Effector memory CD4-positive, alpha-beta T cell (primary cell): ENCODE data around the gene ZNF256.
"Not testable (repeated sequence)": the region's sequence is repeated elsewhere in the genome, so short reads cannot be mapped to it uniquely, and the experiment has no call there.

Source experiments
- DNase-seq, 3 donors: peaks; one replicate each; pipeline ENCODE4 v3.0.0-alpha.2; 2020
- H3K27ac ChIP-seq: 2 replicates; pipeline ENCODE4 v1.7.0; 2013; ENCODE audit warnings: mild to moderate bottlenecking, low read length, moderate library complexity; ENCODE audit not compliant: insufficient read depth, poor library complexity, severe bottlenecking
- H3K27me3 ChIP-seq: replicated peaks from 2 replicates; pipeline ENCODE4 v1.7.0; 2013; ENCODE audit warnings: mild to moderate bottlenecking, low read length; ENCODE audit not compliant: insufficient read depth, control insufficient read depth, poor library complexity, severe bottlenecking
- H3K36me3 ChIP-seq: 2 replicates; pipeline ENCODE4 v1.7.0; 2013; ENCODE audit warnings: mild to moderate bottlenecking, low read length, moderate library complexity; ENCODE audit not compliant: control insufficient read depth, insufficient read depth
- H3K4me1 ChIP-seq: 2 replicates; pipeline ENCODE4 v1.7.0; 2013; ENCODE audit warnings: low read length, mild to moderate bottlenecking; ENCODE audit not compliant: control insufficient read depth, insufficient read depth, poor library complexity, severe bottlenecking
- H3K4me3 ChIP-seq: 2 replicates; pipeline ENCODE4 v1.7.0; 2013; ENCODE audit warnings: low read length, low read depth, mild to moderate bottlenecking; ENCODE audit not compliant: insufficient read depth, poor library complexity, severe bottlenecking
- H3K9me3 ChIP-seq: 2 replicates; pipeline ENCODE4 v1.7.0; 2013; ENCODE audit warnings: mild to moderate bottlenecking, low read length, moderate library complexity; ENCODE audit not compliant: control insufficient read depth

ZNF256 gene

DNA sequence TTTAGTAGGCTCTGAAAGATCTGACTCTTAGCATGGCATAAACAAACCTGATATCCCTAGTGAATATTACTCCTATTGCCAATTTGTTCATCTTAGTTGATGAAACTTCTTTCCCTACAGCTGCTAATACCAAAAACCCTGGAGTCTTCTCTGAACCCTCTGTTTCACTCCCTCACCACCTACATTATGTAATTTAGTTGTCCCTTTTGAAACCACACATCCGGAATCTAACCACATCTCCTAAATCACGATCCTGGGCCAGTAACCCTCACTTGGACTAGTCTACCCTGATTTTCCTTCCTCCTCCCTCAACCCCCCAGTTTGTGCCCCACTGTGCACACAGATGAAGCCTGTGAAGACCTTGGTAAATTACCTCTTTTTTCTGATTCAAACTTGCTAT is 1.2 kb downstream of the ZNF256 start:
- Histone ChIP-seq H3K27me3 (no peaks in the 10 kb centered on the region), H3K9me3 (peaks cover 34% of the 10 kb centered on the region), H3K4me1 (no peaks in the 10 kb centered on the region), H3K36me3 (peaks cover 29% of the 10 kb centered on the region), H3K4me3 (peak overlapping the region; percentile 86), H3K27ac (no peak overlapping the region)
- DNase-seq: no peak

DNA sequence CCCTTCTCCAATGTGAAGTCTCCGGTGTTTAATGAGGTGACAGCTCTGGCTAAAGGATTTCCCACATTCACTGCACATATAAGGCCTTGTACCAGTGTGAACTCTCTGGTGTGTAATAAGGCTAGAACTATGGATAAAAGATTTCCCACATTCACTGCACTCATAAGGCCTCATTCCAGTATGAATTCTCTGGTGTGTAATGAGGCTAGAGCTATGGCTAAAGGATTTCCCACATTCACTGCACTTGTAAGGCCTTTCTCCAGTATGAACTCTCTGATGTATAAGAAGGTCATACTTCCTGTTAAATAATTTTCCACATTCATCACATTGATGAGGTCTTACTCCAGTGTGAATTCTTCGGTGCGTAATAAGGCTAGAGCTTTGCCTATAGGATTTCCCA is 5.9 kb downstream of the ZNF256 start:
- Histone ChIP-seq H3K27ac (no peak overlapping the region), H3K4me1 (no peaks in the 10 kb centered on the region), H3K27me3 (no peaks in the 10 kb centered on the region), H3K4me3 (no peak overlapping the region), H3K36me3 (peaks cover 49% of the 10 kb centered on the region), H3K9me3 (peaks cover 51% of the 10 kb centered on the region)
- no peak for DNase-seq

DNA sequence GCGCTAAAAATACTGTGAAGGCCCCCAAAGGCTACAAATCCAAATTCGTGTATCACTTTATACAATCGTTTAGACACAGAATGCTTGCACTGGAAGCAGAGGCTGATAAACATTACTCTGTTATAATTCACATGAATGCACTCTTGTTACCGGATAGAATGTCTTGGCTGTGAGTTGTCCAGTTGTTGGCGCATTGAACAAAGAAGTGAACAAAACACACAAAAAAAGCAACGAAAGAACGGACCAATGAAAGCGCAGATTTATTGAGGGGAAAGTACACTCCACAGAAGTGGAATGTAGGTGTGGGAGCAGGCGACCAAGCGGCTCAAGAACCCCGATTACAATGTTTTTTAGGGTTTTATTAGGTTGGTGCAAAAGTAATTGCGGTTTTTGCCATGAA is 11.8 kb downstream of the ZNF256 start:
- DNase-seq: no peak
- Histone ChIP-seq H3K27ac (no peak overlapping the region), H3K4me3 (no peak overlapping the region), H3K4me1 (no peaks in the 10 kb centered on the region), H3K9me3 (peaks cover 25% of the 10 kb centered on the region), H3K36me3 (peaks cover 14% of the 10 kb centered on the region), H3K27me3 (no peaks in the 10 kb centered on the region)

DNA sequence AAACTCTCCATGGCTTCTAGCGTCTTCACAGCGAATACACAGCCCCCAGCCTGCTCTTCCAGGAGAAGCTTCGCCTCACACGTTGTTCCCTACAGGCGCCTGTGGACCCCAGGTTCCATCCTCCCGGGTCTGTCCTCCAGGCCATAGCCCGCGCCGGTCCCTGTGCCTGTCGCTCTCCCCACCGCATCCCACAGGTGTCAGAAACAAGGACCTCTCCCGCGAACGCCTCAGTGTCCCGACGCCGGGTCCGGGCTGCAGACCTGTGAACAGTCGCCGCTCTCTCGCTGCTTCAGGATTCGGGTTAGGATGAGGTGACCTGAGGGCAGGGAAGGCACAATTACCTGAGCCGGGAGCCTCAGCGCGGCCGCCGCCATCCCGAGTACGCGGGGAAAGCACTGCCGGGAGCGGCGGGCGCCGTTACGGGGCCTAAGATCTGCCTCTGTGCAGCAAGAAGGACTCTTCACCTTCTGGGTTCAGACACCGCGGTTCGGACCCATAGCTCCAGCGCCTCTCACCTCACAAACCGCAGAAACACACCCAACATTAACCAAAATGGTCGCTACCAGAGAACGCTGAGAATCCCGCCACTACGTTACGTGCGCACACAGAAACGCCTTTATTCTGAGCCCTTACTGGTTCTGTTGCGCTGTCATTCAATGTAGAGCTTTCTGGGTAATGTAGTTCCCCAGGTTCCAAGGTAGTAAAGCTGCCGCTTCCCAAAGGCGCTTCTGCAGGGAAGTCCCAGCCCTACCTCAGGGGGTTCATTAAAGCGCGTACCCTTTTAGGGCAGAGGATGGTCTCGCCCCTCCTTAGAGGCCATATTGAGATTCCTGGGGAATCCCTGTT is 12.5 kb downstream of the ZNF256 start, which contains the start of gene ZNF418:
TSS of gene ZNF418 (minus strand) at position 583 of the 846 bp plus-strand sequence. CDS start 1,580 bp downstream, outside the sequence.
- no peaks in the 10 kb centered on the region for H3K27me3 ChIP-seq
- H3K9me3 ChIP-seq: peaks cover 28% of the 10 kb centered on the region
- peaks cover 8% of the 10 kb centered on the region for H3K36me3 ChIP-seq
- H3K27ac ChIP-seq: peak within 1 kb of the TSS; percentile 47
- DNase-seq: peak; percentile 7 to 22 (median 12)
- no peaks in the 10 kb centered on the region for H3K4me1 ChIP-seq
- peak within 1 kb of the TSS; percentile 47 for H3K4me3 ChIP-seq

DNA sequence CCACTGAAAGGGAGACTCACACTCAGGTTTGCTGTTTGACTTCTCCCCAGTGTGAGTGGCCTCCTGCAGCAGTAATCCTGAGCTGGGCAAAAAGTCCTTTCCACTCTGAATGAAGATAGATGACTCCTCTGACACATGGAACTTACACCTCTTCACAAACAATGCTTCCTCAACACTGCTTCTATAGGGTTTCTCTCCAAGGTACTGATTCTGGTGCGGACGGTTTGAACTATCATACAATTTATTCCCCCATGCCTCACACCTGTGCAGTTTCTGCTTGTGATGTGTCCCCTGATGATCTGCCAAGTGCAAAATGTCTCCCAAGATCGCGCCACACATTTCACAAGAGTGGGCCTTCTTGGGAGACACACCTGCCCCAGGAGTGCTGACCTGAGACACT is 19.9 kb downstream of the ZNF256 start:
- DNase-seq: no peak
- Histone ChIP-seq H3K27me3 (no peaks in the 10 kb centered on the region), H3K36me3 (no peaks in the 10 kb centered on the region), H3K4me1 (no peaks in the 10 kb centered on the region), H3K9me3 (peaks cover 12% of the 10 kb centered on the region), H3K4me3 (no peak overlapping the region), H3K27ac (no peak overlapping the region)

DNA sequence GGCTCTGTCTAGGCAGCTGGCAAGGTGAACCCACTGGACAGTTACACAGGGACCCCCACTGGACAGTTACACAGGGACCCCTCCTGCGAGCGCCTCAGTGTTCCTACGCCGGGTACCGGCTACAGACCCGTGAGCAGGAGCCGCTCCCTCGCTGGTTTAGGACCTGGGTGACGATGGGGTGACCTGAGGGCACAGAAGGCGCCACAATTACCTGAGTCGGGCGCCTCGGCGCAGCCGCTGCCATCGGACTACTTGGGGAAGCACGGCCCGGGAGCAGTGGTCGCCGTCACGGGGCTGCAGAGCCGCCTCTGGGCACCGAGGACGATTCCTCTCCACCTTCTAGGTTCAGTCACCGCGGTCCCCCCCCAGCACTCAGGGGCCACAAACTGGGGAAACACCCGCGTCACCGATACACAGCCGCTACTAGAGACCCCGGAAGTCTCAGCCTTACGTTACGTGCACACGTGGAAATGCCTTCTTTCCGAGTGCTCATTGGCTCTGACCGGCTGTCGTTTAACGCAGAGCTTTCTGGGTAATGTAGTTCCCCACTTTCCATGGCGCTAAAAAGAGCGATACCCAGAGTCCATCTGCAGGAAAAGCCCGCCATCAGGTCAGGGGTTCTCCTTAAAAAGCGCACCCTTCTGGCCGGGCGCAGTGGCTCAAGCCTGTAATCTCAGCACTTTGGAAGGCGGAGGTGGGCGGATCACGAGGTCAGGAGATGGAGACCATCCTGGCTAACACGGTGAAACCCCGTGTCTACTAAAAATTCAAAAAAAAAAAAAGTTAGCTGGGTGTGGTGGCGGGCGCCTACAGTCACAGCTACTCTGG is 31.1 kb downstream of the ZNF256 start, which contains the start of gene ZNF417:
TSS of gene ZNF417 (minus strand) at position 425 of the 828 bp plus-strand sequence. CDS start at position 244, 181 bp downstream.
- peak; percentile 82 to 85 (median 83) for DNase-seq
- peak within 1 kb of the TSS; percentile 81 for H3K4me3 ChIP-seq
- H3K9me3 ChIP-seq, H3K27me3 ChIP-seq, H3K36me3 ChIP-seq, H3K4me1 ChIP-seq: not testable (repeated sequence)
- peak within 1 kb of the TSS; percentile 85 for H3K27ac ChIP-seq

DNA sequence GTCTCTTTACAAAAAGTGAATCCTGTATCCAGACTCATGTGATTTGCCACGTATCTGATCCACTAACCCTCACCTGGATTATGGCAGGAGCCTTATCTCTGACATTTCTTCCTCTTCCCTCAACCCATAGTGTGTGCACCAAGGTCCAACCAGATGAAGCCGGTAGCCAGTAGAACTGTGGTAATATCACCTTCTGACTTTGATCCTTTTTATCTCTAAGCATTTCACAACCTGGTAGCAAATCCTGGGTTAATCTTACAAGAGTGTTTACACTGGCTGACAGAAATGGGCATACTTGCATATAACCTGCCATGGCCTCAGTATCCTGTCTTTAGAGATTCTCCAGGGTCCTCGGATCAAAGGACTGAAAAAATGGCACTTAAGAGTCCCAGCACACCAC is 33.0 kb downstream of the ZNF256 start:
- Histone ChIP-seq H3K4me3 (no peak overlapping the region), H3K27ac (no peak overlapping the region), H3K27me3 (no peaks in the 10 kb centered on the region), H3K9me3 (no peaks in the 10 kb centered on the region), H3K36me3 (peaks cover 17% of the 10 kb centered on the region), H3K4me1 (peaks cover 3% of the 10 kb centered on the region)
- DNase-seq: no peak

DNA sequence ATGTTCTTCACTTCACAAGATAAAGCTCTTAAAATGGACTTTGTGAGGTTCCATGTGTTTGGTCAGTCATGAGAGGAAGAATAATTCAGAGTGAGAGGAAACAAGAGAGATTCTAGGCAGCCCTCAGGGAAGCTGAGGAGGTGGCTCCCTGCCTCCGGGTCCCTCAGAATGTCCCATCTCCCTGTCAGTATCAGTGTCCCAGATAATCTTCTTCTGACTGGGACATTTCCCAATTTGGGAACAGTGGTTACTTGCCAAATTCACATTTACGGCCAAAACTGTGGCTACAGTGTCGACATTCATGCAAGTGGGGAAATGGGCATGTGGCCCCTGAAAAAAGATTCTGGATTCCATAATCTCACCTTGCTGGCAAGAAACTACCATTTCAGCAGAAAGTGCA is 40.1 kb downstream of the ZNF256 start:
- Histone ChIP-seq H3K27me3 (no peaks in the 10 kb centered on the region), H3K27ac (no peak overlapping the region), H3K4me3 (no peak overlapping the region), H3K9me3 (peaks cover 6% of the 10 kb centered on the region), H3K4me1 (no peaks in the 10 kb centered on the region), H3K36me3 (peaks cover 24% of the 10 kb centered on the region)
- DNase-seq: no peak

DNA sequence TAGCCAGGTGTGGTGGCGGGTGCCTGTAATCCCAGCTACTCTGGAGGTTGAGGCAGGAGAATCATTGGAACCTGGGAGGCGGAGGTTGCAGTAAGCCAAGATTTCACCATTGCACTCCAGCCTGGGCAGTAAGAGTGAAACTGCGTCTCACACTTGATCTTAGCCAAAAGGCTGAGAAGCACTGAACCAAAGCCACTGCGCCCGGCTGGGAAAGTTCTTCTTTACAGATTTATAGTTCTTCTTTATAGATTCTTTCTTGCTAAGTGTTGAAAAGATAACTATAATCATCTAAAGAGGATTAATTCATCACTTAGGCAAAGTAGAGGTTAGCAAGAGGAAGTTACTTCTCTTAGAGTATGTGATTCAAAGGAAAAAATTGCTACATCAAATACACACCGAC is 42.2 kb downstream of the ZNF256 start:
- no peaks in the 10 kb centered on the region for H3K27me3 ChIP-seq
- no peak for DNase-seq
- H3K4me3 ChIP-seq: no peak overlapping the region
- peaks cover 11% of the 10 kb centered on the region for H3K36me3 ChIP-seq
- no peak overlapping the region for H3K27ac ChIP-seq
- H3K4me1 ChIP-seq: no peaks in the 10 kb centered on the region
- peaks cover 6% of the 10 kb centered on the region for H3K9me3 ChIP-seq
